GM23338 (cell line): ENCODE results near the gene SUGP1. TPM values are rescaled to one million over a fixed set of nuclear protein-coding genes. Genes with fewer than 3 reads are reported as not detected.

Source experiments
- ATAC-seq: fragments of 200-7000 bp; cut with Tn5 transposase; 3 replicates; pipeline ENCODE4 v1.9.1; 2020
- DNase-seq: peaks from one replicate; pipeline ENCODE4 v3.0.0-alpha.2; 2015; ENCODE audit warnings: low spot score
- H2AFZ ChIP-seq: fragments of 200-600 bp; sonication (generic); 2 replicates; pipeline ENCODE4 v1.8.0; 2016; ENCODE audit warnings: antibody characterized with exemption, mild to moderate bottlenecking, moderate library complexity
- H3F3A ChIP-seq: fragments of 200-600 bp; sonication (generic); replicated peaks from 2 replicates; pipeline ENCODE4 v1.8.0; 2017; ENCODE audit warnings: antibody characterized with exemption, mixed run types, low read depth
- H3K27ac ChIP-seq: fragments of 200-600 bp; sonication (generic); 2 replicates; pipeline ENCODE4 v1.6.1; 2016; ENCODE audit warnings: low read depth
- H3K27me3 ChIP-seq: fragments of 200-600 bp; sonication (generic); 2 replicates; pipeline ENCODE4 v1.8.0; 2016; ENCODE audit warnings: mild to moderate bottlenecking, mixed run types, moderate library complexity; ENCODE audit not compliant: insufficient read depth
- H3K36me3 ChIP-seq: fragments of 200-600 bp; sonication (generic); 2 replicates; pipeline ENCODE4 v1.8.0; 2016; ENCODE audit warnings: mild to moderate bottlenecking; ENCODE audit not compliant: insufficient read depth
- H3K4me1 ChIP-seq: fragments of 200-600 bp; sonication (generic); 2 replicates; pipeline ENCODE4 v1.8.0; 2016; ENCODE audit warnings: mild to moderate bottlenecking, moderate library complexity; ENCODE audit not compliant: insufficient read depth
- H3K4me2 ChIP-seq: fragments of 200-600 bp; sonication (generic); 2 replicates; pipeline ENCODE4 v1.7.1; 2017; ENCODE audit warnings: mixed run types
- H3K4me3 ChIP-seq: fragments of 200-600 bp; sonication (generic); 2 replicates; pipeline ENCODE4 v1.6.1; 2016; ENCODE audit warnings: mixed run types
- H3K79me2 ChIP-seq: fragments of 200-600 bp; sonication (generic); replicated peaks from 2 replicates; pipeline ENCODE4 v1.8.0; 2017; ENCODE audit warnings: mild to moderate bottlenecking; ENCODE audit not compliant: insufficient read depth
- H3K9me2 ChIP-seq: fragments of 200-600 bp; sonication (generic); 2 replicates; pipeline ENCODE4 v1.8.0; 2017; ENCODE audit not compliant: insufficient read depth
- H4K20me1 ChIP-seq: fragments of 200-600 bp; sonication (generic); replicated peaks from 2 replicates; pipeline ENCODE4 v1.8.0; 2017; ENCODE audit warnings: mild to moderate bottlenecking; ENCODE audit not compliant: insufficient read depth
- H3K27ac Mint-ChIP-seq: 2 replicates; pipeline ENCODE4 v1.8.0; 2020; ENCODE audit warnings: inconsistent platforms, mild to moderate bottlenecking, moderate library complexity, mixed read lengths
- H3K27me3 Mint-ChIP-seq: 3 replicates; pipeline ENCODE4 v1.8.0; 2022; ENCODE audit warnings: low read depth, mild to moderate bottlenecking, moderate library complexity, mixed read lengths, inconsistent platforms; ENCODE audit not compliant: insufficient read depth, poor library complexity
- H3K36me3 Mint-ChIP-seq: 3 replicates; pipeline ENCODE4 v1.8.0; 2021; ENCODE audit warnings: low read depth, mild to moderate bottlenecking, inconsistent platforms, moderate library complexity, mixed read lengths
- H3K4me1 Mint-ChIP-seq: 3 replicates; pipeline ENCODE4 v1.8.0; 2020; ENCODE audit warnings: mild to moderate bottlenecking, inconsistent platforms, mixed read lengths
- H3K4me3 Mint-ChIP-seq: 3 replicates; pipeline ENCODE4 v1.8.0; 2021; ENCODE audit warnings: moderate library complexity, mild to moderate bottlenecking, inconsistent platforms, mixed read lengths
- H3K9me3 Mint-ChIP-seq: 3 replicates; pipeline ENCODE4 v1.8.0; 2020; ENCODE audit warnings: moderate library complexity, mild to moderate bottlenecking, inconsistent platforms, mixed read lengths
- CREB1 ChIP-seq: fragments of 250-450 bp; sonication (Bioruptor Pico); IDR thresholded peaks from 2 replicates; pipeline ENCODE4 v1.5.0; 2020; ENCODE audit warnings: low read depth, mild to moderate bottlenecking, moderate library complexity
- EZH2 ChIP-seq: fragments of 200-600 bp; sonication (generic); IDR thresholded peaks from one replicate; pipeline ENCODE4 v1.8.0; 2017; ENCODE audit warnings: antibody characterized with exemption, mild to moderate bottlenecking, low read depth; ENCODE audit not compliant: unreplicated experiment
- EZH2phosphoT487 ChIP-seq: fragments of 200-600 bp; sonication (generic); IDR thresholded peaks from one replicate; pipeline ENCODE4 v1.8.1; 2018; ENCODE audit warnings: antibody characterized with exemption; ENCODE audit not compliant: unreplicated experiment
- JUNB ChIP-seq: IDR thresholded peaks from one replicate; pipeline ENCODE4 v1.6.1; 2016; ENCODE audit warnings: antibody characterized with exemption; ENCODE audit not compliant: unreplicated experiment
- NANOG ChIP-seq: IDR thresholded peaks from 2 replicates; pipeline ENCODE4 v1.6.1; 2016; ENCODE audit warnings: antibody characterized with exemption, borderline replicate concordance
- POLR2AphosphoS5 ChIP-seq: IDR thresholded peaks from 2 replicates; pipeline ENCODE4 v1.6.1; 2016; ENCODE audit warnings: antibody characterized with exemption, low read depth
- STAT1 ChIP-seq: IDR thresholded peaks from one replicate; pipeline ENCODE4 v1.6.1; 2016; ENCODE audit warnings: antibody characterized with exemption; ENCODE audit not compliant: unreplicated experiment
- ZNF114 ChIP-seq: fragments of 250-450 bp; sonication (Bioruptor Pico); IDR thresholded peaks from 2 replicates; pipeline ENCODE4 v1.5.0; 2020; ENCODE audit warnings: mild to moderate bottlenecking, moderate library complexity
- ZNF331 ChIP-seq: fragments of 250-450 bp; sonication (Bioruptor Pico); IDR thresholded peaks from 2 replicates; pipeline ENCODE4 v1.5.0; 2020; ENCODE audit warnings: low read depth, mild to moderate bottlenecking, moderate library complexity
- polyA plus RNA-seq: library from polyadenylated mRNA; unstranded; fragments of >200 nt; fragmentation: Nextera tagmentation; extraction: Ambion mirVana; gene quantifications from 2 replicates; pipeline ENCODE4 v1.2.1, GENCODE V29; 2016
- total RNA-seq: library from RNA; depleted of rRNA; stranded (reverse); fragments of >200 nt; shearing (Covaris generic); gene quantifications from 2 replicates; pipeline ENCODE4 v1.2.3, GENCODE V29; 2014
- TF ChIP-seq, protein P1 (sequence below): IDR thresholded peaks from one replicate; pipeline ENCODE4 v1.6.1; 2018; ENCODE audit warnings: antibody characterized with exemption; ENCODE audit not compliant: unreplicated experiment
- TF ChIP-seq, protein P2 (sequence below): fragments of 250-450 bp; sonication (Bioruptor Pico); IDR thresholded peaks from 2 replicates; pipeline ENCODE4 v1.5.0; 2020; ENCODE audit warnings: mild to moderate bottlenecking, moderate library complexity
- TF ChIP-seq, protein P3 (sequence below), 2 experiments: fragments of 200-600 bp in 1 of 2; sonication (generic) in 1 of 2; conservative IDR thresholded peaks; 2 replicates each; pipeline versions ENCODE4 v1.5.1 to v1.6.1; 2016 to 2017; ENCODE audit warnings: antibody characterized with exemption in 2 of 2, low read depth in 2 of 2, mild to moderate bottlenecking in 2 of 2, moderate library complexity in 1 of 2
- TF ChIP-seq, protein P4 (sequence below): IDR thresholded peaks from 2 replicates; pipeline ENCODE4 v1.6.1; 2016; ENCODE audit warnings: antibody characterized with exemption

SUGP1 gene
- total and polyA plus RNA-seq, 2 experiments from 2014 or later, result 38.6 to 61.6 TPM

DNA sequence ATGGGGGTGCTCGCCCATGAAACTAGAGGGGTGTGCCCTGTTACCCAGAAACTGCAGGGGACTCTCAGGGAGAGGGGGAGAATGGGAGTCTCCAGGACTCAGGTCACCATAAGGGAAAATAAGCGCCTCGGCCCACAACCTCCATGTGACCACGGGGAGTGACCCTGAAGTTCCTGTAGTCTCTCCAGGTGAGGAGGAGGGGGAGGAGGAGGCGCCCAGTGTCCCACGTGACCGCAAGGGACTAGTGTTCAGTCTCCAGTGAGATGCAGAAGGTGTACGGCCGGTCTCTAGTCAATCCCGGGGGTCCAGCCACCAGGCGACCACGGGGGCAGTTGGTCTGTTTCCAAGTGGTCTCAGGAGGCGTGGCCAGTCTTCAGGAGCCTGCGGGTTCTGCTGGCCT is 63.2 kb downstream of the SUGP1 start:
- Mint-ChIP-seq H3K9me3 (peaks cover 7% of the 10 kb centered on the region), H3K27me3 (peaks cover 23% of the 10 kb centered on the region), H3K36me3 (peaks cover 29% of the 10 kb centered on the region), H3K4me1 (peaks cover 13% of the 10 kb centered on the region), H3K4me3 (no peak overlapping the region; the same call in 2 of the 3 replicates), H3K27ac (no peak overlapping the region)
- no peak overlapping the region for H3K4me3 ChIP-seq
- no peaks in the 10 kb centered on the region for H3K79me2 ChIP-seq
- TF ChIP-seq EZH2 (no peak), CREB1 (CRISPR knock-in tag) (no peak), ZNF114 (CRISPR knock-in tag) (no peak), EZH2phosphoT487 (no peak), ZNF331 (CRISPR knock-in tag) (no peak), STAT1 (no peak), NANOG (no peak), JUNB (no peak), POLR2AphosphoS5 (no peak)
- TF ChIP-seq, protein P1, sequence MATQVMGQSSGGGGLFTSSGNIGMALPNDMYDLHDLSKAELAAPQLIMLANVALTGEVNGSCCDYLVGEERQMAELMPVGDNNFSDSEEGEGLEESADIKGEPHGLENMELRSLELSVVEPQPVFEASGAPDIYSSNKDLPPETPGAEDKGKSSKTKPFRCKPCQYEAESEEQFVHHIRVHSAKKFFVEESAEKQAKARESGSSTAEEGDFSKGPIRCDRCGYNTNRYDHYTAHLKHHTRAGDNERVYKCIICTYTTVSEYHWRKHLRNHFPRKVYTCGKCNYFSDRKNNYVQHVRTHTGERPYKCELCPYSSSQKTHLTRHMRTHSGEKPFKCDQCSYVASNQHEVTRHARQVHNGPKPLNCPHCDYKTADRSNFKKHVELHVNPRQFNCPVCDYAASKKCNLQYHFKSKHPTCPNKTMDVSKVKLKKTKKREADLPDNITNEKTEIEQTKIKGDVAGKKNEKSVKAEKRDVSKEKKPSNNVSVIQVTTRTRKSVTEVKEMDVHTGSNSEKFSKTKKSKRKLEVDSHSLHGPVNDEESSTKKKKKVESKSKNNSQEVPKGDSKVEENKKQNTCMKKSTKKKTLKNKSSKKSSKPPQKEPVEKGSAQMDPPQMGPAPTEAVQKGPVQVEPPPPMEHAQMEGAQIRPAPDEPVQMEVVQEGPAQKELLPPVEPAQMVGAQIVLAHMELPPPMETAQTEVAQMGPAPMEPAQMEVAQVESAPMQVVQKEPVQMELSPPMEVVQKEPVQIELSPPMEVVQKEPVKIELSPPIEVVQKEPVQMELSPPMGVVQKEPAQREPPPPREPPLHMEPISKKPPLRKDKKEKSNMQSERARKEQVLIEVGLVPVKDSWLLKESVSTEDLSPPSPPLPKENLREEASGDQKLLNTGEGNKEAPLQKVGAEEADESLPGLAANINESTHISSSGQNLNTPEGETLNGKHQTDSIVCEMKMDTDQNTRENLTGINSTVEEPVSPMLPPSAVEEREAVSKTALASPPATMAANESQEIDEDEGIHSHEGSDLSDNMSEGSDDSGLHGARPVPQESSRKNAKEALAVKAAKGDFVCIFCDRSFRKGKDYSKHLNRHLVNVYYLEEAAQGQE, result no peak
- TF ChIP-seq, protein P2, sequence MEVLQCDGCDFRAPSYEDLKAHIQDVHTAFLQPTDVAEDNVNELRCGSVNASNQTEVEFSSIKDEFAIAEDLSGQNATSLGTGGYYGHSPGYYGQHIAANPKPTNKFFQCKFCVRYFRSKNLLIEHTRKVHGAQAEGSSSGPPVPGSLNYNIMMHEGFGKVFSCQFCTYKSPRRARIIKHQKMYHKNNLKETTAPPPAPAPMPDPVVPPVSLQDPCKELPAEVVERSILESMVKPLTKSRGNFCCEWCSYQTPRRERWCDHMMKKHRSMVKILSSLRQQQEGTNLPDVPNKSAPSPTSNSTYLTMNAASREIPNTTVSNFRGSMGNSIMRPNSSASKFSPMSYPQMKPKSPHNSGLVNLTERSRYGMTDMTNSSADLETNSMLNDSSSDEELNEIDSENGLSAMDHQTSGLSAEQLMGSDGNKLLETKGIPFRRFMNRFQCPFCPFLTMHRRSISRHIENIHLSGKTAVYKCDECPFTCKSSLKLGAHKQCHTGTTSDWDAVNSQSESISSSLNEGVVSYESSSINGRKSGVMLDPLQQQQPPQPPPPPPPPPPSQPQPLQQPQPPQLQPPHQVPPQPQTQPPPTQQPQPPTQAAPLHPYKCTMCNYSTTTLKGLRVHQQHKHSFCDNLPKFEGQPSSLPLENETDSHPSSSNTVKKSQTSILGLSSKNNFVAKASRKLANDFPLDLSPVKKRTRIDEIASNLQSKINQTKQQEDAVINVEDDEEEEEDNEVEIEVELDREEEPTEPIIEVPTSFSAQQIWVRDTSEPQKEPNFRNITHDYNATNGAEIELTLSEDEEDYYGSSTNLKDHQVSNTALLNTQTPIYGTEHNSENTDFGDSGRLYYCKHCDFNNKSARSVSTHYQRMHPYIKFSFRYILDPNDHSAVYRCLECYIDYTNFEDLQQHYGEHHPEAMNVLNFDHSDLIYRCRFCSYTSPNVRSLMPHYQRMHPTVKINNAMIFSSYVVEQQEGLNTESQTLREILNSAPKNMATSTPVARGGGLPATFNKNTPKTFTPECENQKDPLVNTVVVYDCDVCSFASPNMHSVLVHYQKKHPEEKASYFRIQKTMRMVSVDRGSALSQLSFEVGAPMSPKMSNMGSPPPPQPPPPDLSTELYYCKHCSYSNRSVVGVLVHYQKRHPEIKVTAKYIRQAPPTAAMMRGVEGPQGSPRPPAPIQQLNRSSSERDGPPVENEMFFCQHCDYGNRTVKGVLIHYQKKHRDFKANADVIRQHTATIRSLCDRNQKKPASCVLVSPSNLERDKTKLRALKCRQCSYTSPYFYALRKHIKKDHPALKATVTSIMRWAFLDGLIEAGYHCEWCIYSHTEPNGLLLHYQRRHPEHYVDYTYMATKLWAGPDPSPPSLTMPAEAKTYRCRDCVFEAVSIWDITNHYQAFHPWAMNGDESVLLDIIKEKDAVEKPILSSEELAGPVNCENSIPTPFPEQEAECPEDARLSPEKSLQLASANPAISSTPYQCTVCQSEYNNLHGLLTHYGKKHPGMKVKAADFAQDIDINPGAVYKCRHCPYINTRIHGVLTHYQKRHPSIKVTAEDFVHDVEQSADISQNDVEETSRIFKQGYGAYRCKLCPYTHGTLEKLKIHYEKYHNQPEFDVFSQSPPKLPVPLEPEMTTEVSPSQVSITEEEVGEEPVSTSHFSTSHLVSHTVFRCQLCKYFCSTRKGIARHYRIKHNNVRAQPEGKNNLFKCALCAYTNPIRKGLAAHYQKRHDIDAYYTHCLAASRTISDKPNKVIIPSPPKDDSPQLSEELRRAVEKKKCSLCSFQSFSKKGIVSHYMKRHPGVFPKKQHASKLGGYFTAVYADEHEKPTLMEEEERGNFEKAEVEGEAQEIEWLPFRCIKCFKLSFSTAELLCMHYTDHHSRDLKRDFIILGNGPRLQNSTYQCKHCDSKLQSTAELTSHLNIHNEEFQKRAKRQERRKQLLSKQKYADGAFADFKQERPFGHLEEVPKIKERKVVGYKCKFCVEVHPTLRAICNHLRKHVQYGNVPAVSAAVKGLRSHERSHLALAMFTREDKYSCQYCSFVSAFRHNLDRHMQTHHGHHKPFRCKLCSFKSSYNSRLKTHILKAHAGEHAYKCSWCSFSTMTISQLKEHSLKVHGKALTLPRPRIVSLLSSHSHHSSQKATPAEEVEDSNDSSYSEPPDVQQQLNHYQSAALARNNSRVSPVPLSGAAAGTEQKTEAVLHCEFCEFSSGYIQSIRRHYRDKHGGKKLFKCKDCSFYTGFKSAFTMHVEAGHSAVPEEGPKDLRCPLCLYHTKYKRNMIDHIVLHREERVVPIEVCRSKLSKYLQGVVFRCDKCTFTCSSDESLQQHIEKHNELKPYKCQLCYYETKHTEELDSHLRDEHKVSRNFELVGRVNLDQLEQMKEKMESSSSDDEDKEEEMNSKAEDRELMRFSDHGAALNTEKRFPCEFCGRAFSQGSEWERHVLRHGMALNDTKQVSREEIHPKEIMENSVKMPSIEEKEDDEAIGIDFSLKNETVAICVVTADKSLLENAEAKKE (CRISPR knock-in tag), result no peak
- TF ChIP-seq, protein P3, sequence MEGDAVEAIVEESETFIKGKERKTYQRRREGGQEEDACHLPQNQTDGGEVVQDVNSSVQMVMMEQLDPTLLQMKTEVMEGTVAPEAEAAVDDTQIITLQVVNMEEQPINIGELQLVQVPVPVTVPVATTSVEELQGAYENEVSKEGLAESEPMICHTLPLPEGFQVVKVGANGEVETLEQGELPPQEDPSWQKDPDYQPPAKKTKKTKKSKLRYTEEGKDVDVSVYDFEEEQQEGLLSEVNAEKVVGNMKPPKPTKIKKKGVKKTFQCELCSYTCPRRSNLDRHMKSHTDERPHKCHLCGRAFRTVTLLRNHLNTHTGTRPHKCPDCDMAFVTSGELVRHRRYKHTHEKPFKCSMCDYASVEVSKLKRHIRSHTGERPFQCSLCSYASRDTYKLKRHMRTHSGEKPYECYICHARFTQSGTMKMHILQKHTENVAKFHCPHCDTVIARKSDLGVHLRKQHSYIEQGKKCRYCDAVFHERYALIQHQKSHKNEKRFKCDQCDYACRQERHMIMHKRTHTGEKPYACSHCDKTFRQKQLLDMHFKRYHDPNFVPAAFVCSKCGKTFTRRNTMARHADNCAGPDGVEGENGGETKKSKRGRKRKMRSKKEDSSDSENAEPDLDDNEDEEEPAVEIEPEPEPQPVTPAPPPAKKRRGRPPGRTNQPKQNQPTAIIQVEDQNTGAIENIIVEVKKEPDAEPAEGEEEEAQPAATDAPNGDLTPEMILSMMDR (conservative IDR thresholded peaks at IDR 0.05; ENCODE audit: low read depth in 2 of 2), result no peak
- TF ChIP-seq, protein P4, sequence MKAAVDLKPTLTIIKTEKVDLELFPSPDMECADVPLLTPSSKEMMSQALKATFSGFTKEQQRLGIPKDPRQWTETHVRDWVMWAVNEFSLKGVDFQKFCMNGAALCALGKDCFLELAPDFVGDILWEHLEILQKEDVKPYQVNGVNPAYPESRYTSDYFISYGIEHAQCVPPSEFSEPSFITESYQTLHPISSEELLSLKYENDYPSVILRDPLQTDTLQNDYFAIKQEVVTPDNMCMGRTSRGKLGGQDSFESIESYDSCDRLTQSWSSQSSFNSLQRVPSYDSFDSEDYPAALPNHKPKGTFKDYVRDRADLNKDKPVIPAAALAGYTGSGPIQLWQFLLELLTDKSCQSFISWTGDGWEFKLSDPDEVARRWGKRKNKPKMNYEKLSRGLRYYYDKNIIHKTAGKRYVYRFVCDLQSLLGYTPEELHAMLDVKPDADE, result no peak
- H3K4me2 ChIP-seq, result no peak overlapping the region
- no peaks in the 10 kb centered on the region for H3K9me2 ChIP-seq
- peaks cover 3% of the 10 kb centered on the region; the same call in 1 of the 2 replicates for H3F3A ChIP-seq
- DNase-seq, result no peak
- H3K27me3 ChIP-seq, result peaks cover 27% of the 10 kb centered on the region
- no peak overlapping the region for H2AFZ ChIP-seq
- H3K36me3 ChIP-seq, result no peaks in the 10 kb centered on the region
- no peak overlapping the region for H3K27ac ChIP-seq
- H4K20me1 ChIP-seq, result no peaks in the 10 kb centered on the region; the same call in 1 of the 2 replicates
- H3K4me1 ChIP-seq, result peaks cover 8% of the 10 kb centered on the region; the same call in 1 of the 2 replicates
- no peak for ATAC-seq
